ENCODE data around the gene TP73.

DNA sequence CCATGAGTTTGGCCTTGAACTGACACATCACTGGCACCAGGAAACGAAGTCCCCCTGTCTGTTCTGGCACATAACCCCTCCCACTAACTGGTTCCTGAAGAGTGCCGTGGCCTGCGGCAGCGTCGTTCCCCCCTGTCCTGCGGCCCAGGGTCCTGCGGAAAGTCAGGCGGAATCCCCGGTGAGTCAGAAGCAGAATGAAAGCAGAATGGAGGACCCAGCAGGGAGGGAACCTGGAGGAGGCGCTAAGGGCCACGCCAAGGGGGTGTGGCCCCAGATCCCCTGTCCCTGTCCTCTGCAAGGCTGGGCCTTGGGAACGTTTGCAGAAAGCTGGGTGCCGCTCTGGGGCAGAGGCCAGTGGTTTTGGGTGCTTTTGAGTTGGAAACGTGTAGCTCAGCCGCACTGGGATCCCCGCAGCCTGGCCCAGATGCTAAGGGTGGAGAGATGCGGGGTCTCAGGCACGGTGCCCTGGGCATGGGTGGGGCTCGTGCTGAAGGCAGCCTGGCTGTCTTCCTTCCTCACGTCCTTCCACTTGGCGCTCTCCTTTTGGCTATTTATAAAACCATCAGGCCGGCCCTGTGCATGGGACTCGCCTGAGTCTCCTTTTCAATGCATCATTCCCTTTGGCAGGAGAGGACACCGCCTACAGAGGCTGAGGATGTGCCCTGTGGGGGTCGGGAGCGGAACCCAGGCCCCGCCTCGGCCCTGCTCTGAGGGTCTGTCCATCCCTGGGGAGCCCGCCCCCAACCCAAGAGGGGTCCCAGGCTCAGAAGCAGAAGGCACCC, 36.2 kb downstream of the TP73 start:
- TF ChIP-seq GATA2 (IDR thresholded peaks at IDR 0.05; ENCODE audit: low read depth, low read length), result no peak
- no peak for TF ChIP-seq GATA3 (IDR thresholded peaks at IDR 0.05; ENCODE audit: low read depth, low read length)

Data from SH-SY5Y (cell line).